PC-9 (cell line): Measurements from ENCODE around the gene NYAP2. TPM values are rescaled to one million over a fixed set of nuclear protein-coding genes. Genes with fewer than 3 reads are reported as not detected.
A peak's percentile ranks its signal among the peaks of the same experiment; 100 is the strongest.

Experiments used
- Bru-seq: library from RNA; stranded (reverse); fragments of 400-500 nt; gene quantifications from one replicate; lab custom pipeline; 2021; lab: Mats Ljungman, UMichigan
- BruChase-seq, 2 experiments: library from RNA; stranded (reverse); fragments of 400-500 nt; gene quantifications; one replicate each; lab custom pipeline; 2021; lab: Mats Ljungman, UMichigan
- BruUV-seq: library from RNA; stranded (reverse); fragments of 400-500 nt; replicated peaks from 2 replicates; lab custom pipeline; 2021; lab: Mats Ljungman, UMichigan
- CTCF ChIA-PET: fragments of 300-600 bp; sonication (Branson Sonifier 250); formaldehyde crosslinking; loops from one replicate; lab custom pipeline; 2022; ENCODE audit warnings: antibody characterized with exemption; lab: Charles Lee
- POLR2A ChIA-PET: fragments of 300-600 bp; sonication (Branson Sonifier 250); formaldehyde crosslinking; loops from one replicate; lab custom pipeline; 2022; ENCODE audit warnings: antibody characterized with exemption; ENCODE audit not compliant: unreplicated experiment; lab: Charles Lee
- DNase-seq, 2 experiments: peaks; one replicate each; pipeline versions ENCODE4 v3.0.0 to v3.0.0-alpha.2; 2015 to 2022; ENCODE audit warnings: mixed read lengths in 1 of 2
- H2AFZ ChIP-seq: fragments of 200-600 bp; sonication (generic); 2 replicates; pipeline ENCODE4 v1.8.1; 2017; ENCODE audit warnings: antibody characterized with exemption
- H3F3A ChIP-seq: fragments of 200-600 bp; sonication (generic); 2 replicates; pipeline ENCODE4 v1.8.1; 2017; ENCODE audit warnings: antibody characterized with exemption, mild to moderate bottlenecking, low read depth; ENCODE audit not compliant: insufficient read depth
- H3K27ac ChIP-seq: fragments of 200-600 bp; sonication (generic); 2 replicates; pipeline ENCODE4 v1.6.1; 2016; ENCODE audit warnings: mixed run types
- H3K27me3 ChIP-seq: fragments of 200-600 bp; sonication (generic); 2 replicates; pipeline ENCODE4 v1.6.1; 2016; ENCODE audit warnings: low read depth, mixed run types; ENCODE audit not compliant: insufficient read depth
- H3K36me3 ChIP-seq: fragments of 200-600 bp; sonication (generic); 2 replicates; pipeline ENCODE4 v1.6.1; 2016; ENCODE audit warnings: low read depth, mixed run types
- H3K4me1 ChIP-seq: fragments of 200-600 bp; sonication (generic); replicated peaks from 2 replicates; pipeline ENCODE4 v1.6.1; 2016; ENCODE audit warnings: mixed run types; ENCODE audit not compliant: insufficient read depth
- H3K4me2 ChIP-seq: fragments of 200-600 bp; sonication (generic); 2 replicates; pipeline ENCODE4 v1.6.1; 2017; ENCODE audit warnings: mixed run types
- H3K4me3 ChIP-seq: fragments of 200-600 bp; sonication (generic); 2 replicates; pipeline ENCODE4 v1.6.1; 2016; ENCODE audit warnings: mixed run types
- H3K79me2 ChIP-seq: fragments of 200-600 bp; sonication (generic); 2 replicates; pipeline ENCODE4 v1.6.1; 2017; ENCODE audit warnings: low read depth, mixed run types
- H3K9me2 ChIP-seq: fragments of 200-600 bp; sonication (generic); 2 replicates; pipeline ENCODE4 v1.8.1; 2017; ENCODE audit warnings: mild to moderate bottlenecking; ENCODE audit not compliant: insufficient read depth
- H3K9me3 ChIP-seq: fragments of 200-600 bp; sonication (generic); 2 replicates; pipeline ENCODE4 v1.8.1; 2016; ENCODE audit warnings: low read depth; ENCODE audit not compliant: insufficient read depth
- H4K20me1 ChIP-seq: fragments of 200-600 bp; sonication (generic); 2 replicates; pipeline ENCODE4 v1.8.1; 2017; ENCODE audit not compliant: insufficient read depth
- CTCF ChIP-seq: fragments of 200-600 bp; sonication (generic); conservative IDR thresholded peaks from 2 replicates; pipeline ENCODE4 v1.6.1; 2017; ENCODE audit warnings: mixed run types, antibody characterized with exemption, mild to moderate bottlenecking, moderate library complexity
- EZH2 ChIP-seq: fragments of 200-600 bp; sonication (generic); IDR thresholded peaks from 2 replicates; pipeline ENCODE4 v1.8.0; 2017; ENCODE audit warnings: antibody characterized with exemption, low read depth
- intact Hi-C: fragments of 100-400 bp; cut with micrococcal nuclease; formaldehyde crosslinking; loops from one replicate; pipeline ENCODE4 v1.10.0; 2022; ENCODE audit not compliant: unreplicated experiment
- long read RNA-seq: library from polyadenylated mRNA; stranded (forward); transcript quantifications from one replicate; pipeline ENCODE4 v2.0.0, GENCODE V29; 2022
- total RNA-seq: library from RNA; stranded (reverse); gene quantifications from 2 replicates; pipeline ENCODE4 v1.2.3, GENCODE V29; 2021

NYAP2 gene
- total RNA-seq = 0.30 and 0.65 TPM in 2 replicates
- Bru-seq, nascent RNA = percentile 31 among the genes with signal in this experiment
- percentile 20 among the genes with signal in this experiment for BruChase-seq, experiment 1, labeled RNA remaining after a 2-hour chase
- percentile 18 among the genes with signal in this experiment for BruChase-seq, experiment 2, labeled RNA remaining after a 6-hour chase
- long read RNA-seq = 0 reads

- POLR2A ChIA-PET = no interaction called here
- no peaks in the 10 kb centered on the region for H3K79me2 ChIP-seq
- no peak for DNase-seq
- no peaks in the 10 kb centered on the region for H3K9me2 ChIP-seq
- H3F3A ChIP-seq = no peaks in the 10 kb centered on the region
- CTCF ChIA-PET = no interaction called here
- TF ChIP-seq EZH2 (no peak), CTCF (no peak)
- 0 out of 2 replicates have a peak, but pooled peaks cover 4% of the 10 kb centered on the region for H4K20me1 ChIP-seq
- BruUV-seq = no TSS peak
- no peaks in the 10 kb centered on the region for H3K4me1 ChIP-seq
- intact Hi-C loops = no loop called here
- H3K4me2 ChIP-seq = no peak within 1 kb of the TSS
- H3K4me3 ChIP-seq = no peak within 1 kb of the TSS
- H3K27me3 ChIP-seq = no peaks in the 10 kb centered on the region
- H2AFZ ChIP-seq = no peak within 1 kb of the TSS
- H3K9me3 ChIP-seq = no peaks in the 10 kb centered on the region
- H3K36me3 ChIP-seq = no peaks in the 10 kb centered on the region
- no peak within 1 kb of the TSS for H3K27ac ChIP-seq
Observed at GRCh38 chr2:225399504-225399903, at the start of gene NYAP2. Gene NYAP2 (plus strand): TSS chr2:225399710. CDS start chr2:225408881, 9,171 bp downstream.

GRCh38 chr2:225353579-225354085 lies 45.9 kb upstream of the NYAP2 start:
- Histone ChIP-seq H3K4me1 (no peaks in the 10 kb centered on the region), H2AFZ (no peak overlapping the region), H4K20me1 (no peaks in the 10 kb centered on the region), H3K27ac (no peak overlapping the region), H3K4me3 (no peak overlapping the region), H3K36me3 (no peaks in the 10 kb centered on the region), H3K9me2 (no peaks in the 10 kb centered on the region), H3K4me2 (no peak overlapping the region), H3K27me3 (no peaks in the 10 kb centered on the region), H3K9me3 (no peaks in the 10 kb centered on the region), H3F3A (no peaks in the 10 kb centered on the region), H3K79me2 (no peaks in the 10 kb centered on the region)
- no TSS peak for BruUV-seq
- ChIA-PET CTCF (no interaction called here), POLR2A (no interaction called here)
- no peak for DNase-seq
- intact Hi-C loops = no loop called here
- TF ChIP-seq CTCF (no peak), EZH2 (no peak)

GRCh38 chr2:225354281-225354774 lies 45.2 kb upstream of the NYAP2 start:
- no peaks in the 10 kb centered on the region for H3F3A ChIP-seq
- H3K27ac ChIP-seq = no peak overlapping the region
- TF ChIP-seq CTCF (no peak), EZH2 (no peak)
- H3K9me3 ChIP-seq = no peaks in the 10 kb centered on the region
- intact Hi-C loops = no loop called here
- H3K4me2 ChIP-seq = no peak overlapping the region
- no peak overlapping the region for H2AFZ ChIP-seq
- H3K27me3 ChIP-seq = no peaks in the 10 kb centered on the region
- no peaks in the 10 kb centered on the region for H4K20me1 ChIP-seq
- no peaks in the 10 kb centered on the region for H3K4me1 ChIP-seq
- H3K79me2 ChIP-seq = no peaks in the 10 kb centered on the region
- CTCF ChIA-PET = no interaction called here
- BruUV-seq = no TSS peak
- no peak overlapping the region for H3K4me3 ChIP-seq
- H3K9me2 ChIP-seq = no peaks in the 10 kb centered on the region
- POLR2A ChIA-PET = no interaction called here
- H3K36me3 ChIP-seq = no peaks in the 10 kb centered on the region
- DNase-seq = no peak
